ENCODE data around the gene STK17B.

GRCh38 chr2:196205881-196206435 lies 34.6 kb upstream of the STK17B start:
- TF ChIP-seq CTCF (IDR thresholded peaks at IDR 0.05) (no peak), POLR2AphosphoS5 (IDR thresholded peaks at IDR 0.05) (no peak)
